ENCODE measurements around the gene DNAJC13. TPM values are rescaled to one million over a fixed set of nuclear protein-coding genes. Genes with fewer than 3 reads are reported as not detected.
A peak's percentile ranks its signal among the peaks of the same experiment; 100 is the strongest.

Gene DNAJC13
- total and polyA plus RNA-seq, 7 donors: 9.0 to 55.9 (median 33.2) TPM

GRCh38 chr3:132568422-132568821, 151.1 kb downstream of the DNAJC13 start:
- Histone ChIP-seq H3K9me3 (no peaks in the 10 kb centered on the region), H3K27ac (peak overlapping the region in 1 of 4 donors; percentile 53), H3K4me3 (no peak overlapping the region), H3K27me3 (no peaks in the 10 kb centered on the region), H3K4me1 (peaks cover 0 to 15% (median 7%) of the 10 kb centered on the region in 4 donors), H3K36me3 (peaks cover 0 to 9% (median 0%) of the 10 kb centered on the region in 4 donors)
- DNase-seq: no peak
- 80 to 87% methylated on average over 2 of the region's 2 CpGs for WGBS, 2 donors
- no peak for TF ChIP-seq EP300 (IDR thresholded peaks at IDR 0.05)
- no peak for TF ChIP-seq CTCF (IDR thresholded peaks at IDR 0.05)
- no peak for TF ChIP-seq POLR2A (IDR thresholded peaks at IDR 0.05)
- no peak for TF ChIP-seq POLR2AphosphoS5 (IDR thresholded peaks at IDR 0.05)
- intact Hi-C loops (cut with DNase I): no loop called here

GRCh38 chr3:132569153-132569552, 151.9 kb downstream of the DNAJC13 start:
- TF ChIP-seq POLR2A (IDR thresholded peaks at IDR 0.05): no peak
- TF ChIP-seq POLR2AphosphoS5 (IDR thresholded peaks at IDR 0.05): no peak
- no peak for TF ChIP-seq EP300 (IDR thresholded peaks at IDR 0.05)
- TF ChIP-seq CTCF (IDR thresholded peaks at IDR 0.05): no peak
- H3K4me3 ChIP-seq: no peak overlapping the region
- H3K9me3 ChIP-seq: no peaks in the 10 kb centered on the region
- WGBS, 2 donors: 4 to 43% methylated on average over 2 of the region's 2 CpGs
- H3K36me3 ChIP-seq: peaks cover 0 to 13% (median 0%) of the 10 kb centered on the region in 4 donors
- peak overlapping the region; percentile 0 to 53 (median 32) for H3K27ac ChIP-seq
- H3K27me3 ChIP-seq: no peaks in the 10 kb centered on the region
- DNase-seq: no peak
- intact Hi-C loops (cut with DNase I): no loop called here
- H3K4me1 ChIP-seq: peaks cover 0 to 15% (median 9%) of the 10 kb centered on the region in 4 donors

GRCh38 chr3:132569580-132569979, 152.3 kb downstream of the DNAJC13 start:
- H3K4me3 ChIP-seq: no peak overlapping the region
- H3K4me1 ChIP-seq: peaks cover 0 to 15% (median 10%) of the 10 kb centered on the region in 4 donors
- H3K27me3 ChIP-seq: no peaks in the 10 kb centered on the region
- WGBS, 2 donors: 43 to 81% methylated on average over 1 of the region's 1 CpG
- intact Hi-C loops (cut with DNase I): no loop called here
- H3K9me3 ChIP-seq: no peaks in the 10 kb centered on the region
- peaks cover 0 to 17% (median 0%) of the 10 kb centered on the region in 4 donors for H3K36me3 ChIP-seq
- peak overlapping the region in 3 of 4 donors; percentile 0 to 53 (median 49) for H3K27ac ChIP-seq
- no peak for DNase-seq
- TF ChIP-seq CTCF (IDR thresholded peaks at IDR 0.05): no peak
- no peak for TF ChIP-seq EP300 (IDR thresholded peaks at IDR 0.05)
- TF ChIP-seq POLR2A (IDR thresholded peaks at IDR 0.05): no peak
- TF ChIP-seq POLR2AphosphoS5 (IDR thresholded peaks at IDR 0.05): no peak

- Histone ChIP-seq H3K4me3 (no peak overlapping the region), H3K27ac (peak overlapping the region in 2 of 4 donors; percentile 49 to 53), H3K36me3 (peaks cover 0 to 22% (median 0%) of the 10 kb centered on the region in 4 donors), H3K4me1 (peaks cover 0 to 15% (median 10%) of the 10 kb centered on the region in 4 donors), H3K27me3 (no peaks in the 10 kb centered on the region), H3K9me3 (no peaks in the 10 kb centered on the region)
- DNase-seq: no peak
- TF ChIP-seq CTCF (IDR thresholded peaks at IDR 0.05): no peak
- no peak for TF ChIP-seq POLR2AphosphoS5 (IDR thresholded peaks at IDR 0.05)
- TF ChIP-seq EP300 (IDR thresholded peaks at IDR 0.05): no peak
- no peak for TF ChIP-seq POLR2A (IDR thresholded peaks at IDR 0.05)
- intact Hi-C loops (cut with DNase I): no loop called here
- WGBS, 2 donors: 73 to 87% methylated on average over 2 of the region's 2 CpGs
Observed at GRCh38 chr3:132570016-132570415, 152.7 kb downstream of the DNAJC13 start.

GRCh38 chr3:132573797-132574211, 156.5 kb downstream of the DNAJC13 start:
- TF ChIP-seq CTCF (IDR thresholded peaks at IDR 0.05): no peak
- no peak for TF ChIP-seq EP300 (IDR thresholded peaks at IDR 0.05)
- TF ChIP-seq POLR2A (IDR thresholded peaks at IDR 0.05): no peak
- TF ChIP-seq POLR2AphosphoS5 (IDR thresholded peaks at IDR 0.05): peak in 3 of 4 donors; percentile 29 to 39 (median 38)
- intact Hi-C loops (cut with DNase I): no loop called here
- H3K27me3 ChIP-seq: no peaks in the 10 kb centered on the region
- 91 to 95% methylated on average over 5 of the region's 5 CpGs for WGBS, 2 donors
- peaks cover 0 to 15% (median 10%) of the 10 kb centered on the region in 4 donors for H3K4me1 ChIP-seq
- H3K36me3 ChIP-seq: peaks cover 0 to 58% (median 8%) of the 10 kb centered on the region in 4 donors
- H3K27ac ChIP-seq: peak overlapping the region; percentile 2 to 58 (median 22)
- no peaks in the 10 kb centered on the region for H3K9me3 ChIP-seq
- H3K4me3 ChIP-seq: no peak overlapping the region
- no peak for DNase-seq

All from sigmoid colon (tissue), 7 donors.